ENCODE results near the gene TMEM63C.

The TMEM63C gene

GRCh38 chr14:77186911-77187648 lies 5.5 kb downstream of the TMEM63C start:
- Histone ChIP-seq H3K4me2 (ENCODE audit: low read depth, low read length) (no peak overlapping the region), H3F3A (ENCODE audit: insufficient read depth, low read length) (peaks cover 9% of the 10 kb centered on the region; the same call in 1 of the 2 replicates), H3K79me2 (ENCODE audit: low read length) (no peaks in the 10 kb centered on the region), H3K4me3 (ENCODE audit: low read length) (no peak overlapping the region), H3K9me3 (replicated peaks; ENCODE audit: insufficient read depth, low read length) (no peaks in the 10 kb centered on the region), H3K36me3 (replicated peaks; ENCODE audit: insufficient read depth, low read length) (no peaks in the 10 kb centered on the region), H3K27me3 (replicated peaks; ENCODE audit: insufficient read depth, low read length) (no peaks in the 10 kb centered on the region), H3K9me2 (replicated peaks; ENCODE audit: insufficient read depth, low read length) (no peaks in the 10 kb centered on the region), H2AFZ (ENCODE audit: low read length) (no peak overlapping the region), H4K20me1 (ENCODE audit: insufficient read depth, low read length) (no peaks in the 10 kb centered on the region), H3K9ac (ENCODE audit: low read length) (no peak overlapping the region), H3K4me1 (ENCODE audit: low read length) (peaks cover 15% of the 10 kb centered on the region), H3K27ac (ENCODE audit: low read length) (no peak overlapping the region)
- no peak for TF ChIP-seq EZH2phosphoT487 (IDR thresholded peaks at IDR 0.05; ENCODE audit: low read length)
- no peak for DNase-seq

- no peaks in the 10 kb centered on the region for H3K79me2 ChIP-seq (ENCODE audit: low read length)
- no peaks in the 10 kb centered on the region for H3K9me3 ChIP-seq (replicated peaks; ENCODE audit: insufficient read depth, low read length)
- H2AFZ ChIP-seq (ENCODE audit: low read length), result no peak overlapping the region
- H3K9ac ChIP-seq (ENCODE audit: low read length), result no peak overlapping the region
- no peak overlapping the region for H3K4me2 ChIP-seq (ENCODE audit: low read depth, low read length)
- no peaks in the 10 kb centered on the region for H3K27me3 ChIP-seq (replicated peaks; ENCODE audit: insufficient read depth, low read length)
- H4K20me1 ChIP-seq (ENCODE audit: insufficient read depth, low read length), result no peaks in the 10 kb centered on the region
- no peak for TF ChIP-seq CTCF (IDR thresholded peaks at IDR 0.05; ENCODE audit: low read length)
- no peak for TF ChIP-seq EZH2phosphoT487 (IDR thresholded peaks at IDR 0.05; ENCODE audit: low read length)
- TF ChIP-seq EZH2 (optimal IDR thresholded peaks at IDR 0.05; ENCODE audit: low read depth, low read length), result no peak
- no peaks in the 10 kb centered on the region for H3K9me2 ChIP-seq (replicated peaks; ENCODE audit: insufficient read depth, low read length)
- H3K4me1 ChIP-seq (ENCODE audit: low read length), result peaks cover 15% of the 10 kb centered on the region
- H3K27ac ChIP-seq (ENCODE audit: low read length), result no peak overlapping the region
- H3F3A ChIP-seq (ENCODE audit: insufficient read depth, low read length), result peaks cover 9% of the 10 kb centered on the region; the same call in 1 of the 2 replicates
- no peak for DNase-seq
- H3K36me3 ChIP-seq (replicated peaks; ENCODE audit: insufficient read depth, low read length), result no peaks in the 10 kb centered on the region
- H3K4me3 ChIP-seq (ENCODE audit: low read length), result no peak overlapping the region
These were observed 6.0 kb downstream of the TMEM63C start for GRCh38 chr14:77187649-77188012.

- no peaks in the 10 kb centered on the region for H3K27me3 ChIP-seq (replicated peaks; ENCODE audit: insufficient read depth, low read length)
- H3K36me3 ChIP-seq (replicated peaks; ENCODE audit: insufficient read depth, low read length), result no peaks in the 10 kb centered on the region
- H3F3A ChIP-seq (ENCODE audit: insufficient read depth, low read length), result peaks cover 3% of the 10 kb centered on the region; the same call in 1 of the 2 replicates
- H3K4me1 ChIP-seq (ENCODE audit: low read length), result peaks cover 7% of the 10 kb centered on the region; the same call in 1 of the 2 replicates
- no peak overlapping the region for H2AFZ ChIP-seq (ENCODE audit: low read length)
- H3K9me2 ChIP-seq (replicated peaks; ENCODE audit: insufficient read depth, low read length), result no peaks in the 10 kb centered on the region
- TF ChIP-seq EZH2phosphoT487 (IDR thresholded peaks at IDR 0.05; ENCODE audit: low read length) (no peak), CTCF (IDR thresholded peaks at IDR 0.05; ENCODE audit: low read length) (no peak)
- no peaks in the 10 kb centered on the region for H4K20me1 ChIP-seq (ENCODE audit: insufficient read depth, low read length)
- no peak overlapping the region for H3K4me2 ChIP-seq (ENCODE audit: low read depth, low read length)
- no peak overlapping the region for H3K4me3 ChIP-seq (ENCODE audit: low read length)
- no peak for DNase-seq
- H3K27ac ChIP-seq (ENCODE audit: low read length), result no peak overlapping the region
- H3K9ac ChIP-seq (ENCODE audit: low read length), result no peak overlapping the region
- H3K9me3 ChIP-seq (replicated peaks; ENCODE audit: insufficient read depth, low read length), result no peaks in the 10 kb centered on the region
- no peaks in the 10 kb centered on the region for H3K79me2 ChIP-seq (ENCODE audit: low read length)
These were observed 7.9 kb downstream of the TMEM63C start for GRCh38 chr14:77189479-77189878.

GRCh38 chr14:77190977-77191376 lies 9.4 kb downstream of the TMEM63C start:
- no peaks in the 10 kb centered on the region for H3K9me3 ChIP-seq (replicated peaks; ENCODE audit: insufficient read depth, low read length)
- no peak overlapping the region for H2AFZ ChIP-seq (ENCODE audit: low read length)
- no peak overlapping the region for H3K27ac ChIP-seq (ENCODE audit: low read length)
- no peaks in the 10 kb centered on the region for H4K20me1 ChIP-seq (ENCODE audit: insufficient read depth, low read length)
- no peaks in the 10 kb centered on the region for H3K79me2 ChIP-seq (ENCODE audit: low read length)
- TF ChIP-seq EZH2phosphoT487 (IDR thresholded peaks at IDR 0.05; ENCODE audit: low read length) (no peak), CTCF (IDR thresholded peaks at IDR 0.05; ENCODE audit: low read length) (no peak), EZH2 (optimal IDR thresholded peaks at IDR 0.05; ENCODE audit: low read depth, low read length) (no peak)
- H3K36me3 ChIP-seq (replicated peaks; ENCODE audit: insufficient read depth, low read length), result no peaks in the 10 kb centered on the region
- no peak overlapping the region for H3K4me2 ChIP-seq (ENCODE audit: low read depth, low read length)
- H3K4me3 ChIP-seq (ENCODE audit: low read length), result no peak overlapping the region
- H3K27me3 ChIP-seq (replicated peaks; ENCODE audit: insufficient read depth, low read length), result no peaks in the 10 kb centered on the region
- H3K9ac ChIP-seq (ENCODE audit: low read length), result no peak overlapping the region
- no peaks in the 10 kb centered on the region for H3K4me1 ChIP-seq (ENCODE audit: low read length)
- DNase-seq, result no peak
- no peaks in the 10 kb centered on the region for H3K9me2 ChIP-seq (replicated peaks; ENCODE audit: insufficient read depth, low read length)
- H3F3A ChIP-seq (ENCODE audit: insufficient read depth, low read length), result no peaks in the 10 kb centered on the region

Measured in MM.1S (cell line).